ENCODE results near the gene LUC7L2.

Gene LUC7L2, protein sequence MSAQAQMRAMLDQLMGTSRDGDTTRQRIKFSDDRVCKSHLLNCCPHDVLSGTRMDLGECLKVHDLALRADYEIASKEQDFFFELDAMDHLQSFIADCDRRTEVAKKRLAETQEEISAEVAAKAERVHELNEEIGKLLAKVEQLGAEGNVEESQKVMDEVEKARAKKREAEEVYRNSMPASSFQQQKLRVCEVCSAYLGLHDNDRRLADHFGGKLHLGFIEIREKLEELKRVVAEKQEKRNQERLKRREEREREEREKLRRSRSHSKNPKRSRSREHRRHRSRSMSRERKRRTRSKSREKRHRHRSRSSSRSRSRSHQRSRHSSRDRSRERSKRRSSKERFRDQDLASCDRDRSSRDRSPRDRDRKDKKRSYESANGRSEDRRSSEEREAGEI

DNA sequence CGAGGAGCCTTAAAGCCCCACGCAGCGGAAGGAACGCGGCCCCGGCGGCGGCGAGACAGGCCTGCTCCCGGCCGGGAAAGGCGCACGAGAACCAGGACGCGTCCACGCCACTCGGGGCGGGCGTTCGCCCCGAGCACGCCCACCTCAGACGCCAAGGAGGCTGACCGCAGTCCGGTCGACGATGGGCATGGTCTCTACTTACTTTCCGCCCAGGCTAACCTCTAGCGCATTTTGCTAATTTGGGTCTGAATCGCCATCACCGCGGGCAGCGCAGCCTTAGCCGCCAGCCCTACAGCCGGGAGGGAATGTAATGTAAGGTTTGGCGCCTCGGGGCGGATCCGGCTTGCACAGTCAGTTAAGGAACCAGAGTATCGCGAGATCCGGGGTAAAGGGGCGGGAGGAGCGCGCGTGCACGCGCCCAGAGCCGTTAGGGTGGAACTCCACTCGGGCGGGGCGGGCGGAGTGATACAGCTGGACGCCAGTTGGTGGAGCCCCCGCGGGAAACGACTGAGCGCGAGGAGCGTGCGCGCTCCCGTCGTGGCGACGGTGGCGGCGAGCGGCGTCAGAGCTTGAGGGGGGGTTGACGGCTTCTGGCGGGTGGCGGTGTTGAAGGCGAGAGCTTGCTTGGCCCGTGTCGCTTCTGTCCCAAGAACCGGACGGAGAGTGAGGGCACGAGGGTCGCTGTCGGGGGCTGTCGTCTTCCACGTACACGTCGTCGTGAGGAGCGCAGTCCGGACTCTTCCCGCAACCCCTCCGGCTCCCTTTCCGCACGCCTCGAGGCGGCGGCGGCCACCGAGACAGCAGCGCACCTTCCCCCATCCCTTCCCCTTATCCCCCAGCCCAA is at the start of gene LUC7L2:
LUC7L2 (plus strand) TSS at position 529 of the 844 bp plus-strand sequence. CDS start 368 bp downstream, outside the sequence.
- peak; percentile 96 for TF ChIP-seq TAF1 (IDR thresholded peaks at IDR 0.05; ENCODE audit: low read depth)
- peak; percentile 20 for TF ChIP-seq EP300 (IDR thresholded peaks at IDR 0.05; ENCODE audit: borderline replicate concordance)
- TF ChIP-seq RAD21 (IDR thresholded peaks at IDR 0.05; ENCODE audit: low read depth) = no peak; the same call in 1 of the 2 replicates
- peak; percentile 44 for TF ChIP-seq TEAD4 (IDR thresholded peaks at IDR 0.05)
- TF ChIP-seq YY1 (IDR thresholded peaks at IDR 0.05; ENCODE audit: low read depth) = peak; percentile 50; the same call in 1 of the 2 replicates
- TF ChIP-seq CREB1 (IDR thresholded peaks at IDR 0.05; ENCODE audit: low read depth) = peak; percentile 68
- TF ChIP-seq EGR1 (IDR thresholded peaks at IDR 0.05) = no peak
- TF ChIP-seq, protein P1, sequence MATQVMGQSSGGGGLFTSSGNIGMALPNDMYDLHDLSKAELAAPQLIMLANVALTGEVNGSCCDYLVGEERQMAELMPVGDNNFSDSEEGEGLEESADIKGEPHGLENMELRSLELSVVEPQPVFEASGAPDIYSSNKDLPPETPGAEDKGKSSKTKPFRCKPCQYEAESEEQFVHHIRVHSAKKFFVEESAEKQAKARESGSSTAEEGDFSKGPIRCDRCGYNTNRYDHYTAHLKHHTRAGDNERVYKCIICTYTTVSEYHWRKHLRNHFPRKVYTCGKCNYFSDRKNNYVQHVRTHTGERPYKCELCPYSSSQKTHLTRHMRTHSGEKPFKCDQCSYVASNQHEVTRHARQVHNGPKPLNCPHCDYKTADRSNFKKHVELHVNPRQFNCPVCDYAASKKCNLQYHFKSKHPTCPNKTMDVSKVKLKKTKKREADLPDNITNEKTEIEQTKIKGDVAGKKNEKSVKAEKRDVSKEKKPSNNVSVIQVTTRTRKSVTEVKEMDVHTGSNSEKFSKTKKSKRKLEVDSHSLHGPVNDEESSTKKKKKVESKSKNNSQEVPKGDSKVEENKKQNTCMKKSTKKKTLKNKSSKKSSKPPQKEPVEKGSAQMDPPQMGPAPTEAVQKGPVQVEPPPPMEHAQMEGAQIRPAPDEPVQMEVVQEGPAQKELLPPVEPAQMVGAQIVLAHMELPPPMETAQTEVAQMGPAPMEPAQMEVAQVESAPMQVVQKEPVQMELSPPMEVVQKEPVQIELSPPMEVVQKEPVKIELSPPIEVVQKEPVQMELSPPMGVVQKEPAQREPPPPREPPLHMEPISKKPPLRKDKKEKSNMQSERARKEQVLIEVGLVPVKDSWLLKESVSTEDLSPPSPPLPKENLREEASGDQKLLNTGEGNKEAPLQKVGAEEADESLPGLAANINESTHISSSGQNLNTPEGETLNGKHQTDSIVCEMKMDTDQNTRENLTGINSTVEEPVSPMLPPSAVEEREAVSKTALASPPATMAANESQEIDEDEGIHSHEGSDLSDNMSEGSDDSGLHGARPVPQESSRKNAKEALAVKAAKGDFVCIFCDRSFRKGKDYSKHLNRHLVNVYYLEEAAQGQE (IDR thresholded peaks at IDR 0.05; ENCODE audit: low read depth) = no peak
- no peak for TF ChIP-seq ZBTB7A (IDR thresholded peaks at IDR 0.05; ENCODE audit: low read depth)
- TF ChIP-seq TCF12 (IDR thresholded peaks at IDR 0.05; ENCODE audit: low read depth) = 0 out of 2 replicates have a peak, but pooled peaks have one; percentile 64
- TF ChIP-seq CEBPB (IDR thresholded peaks at IDR 0.05) = no peak
- TF ChIP-seq, protein P2, sequence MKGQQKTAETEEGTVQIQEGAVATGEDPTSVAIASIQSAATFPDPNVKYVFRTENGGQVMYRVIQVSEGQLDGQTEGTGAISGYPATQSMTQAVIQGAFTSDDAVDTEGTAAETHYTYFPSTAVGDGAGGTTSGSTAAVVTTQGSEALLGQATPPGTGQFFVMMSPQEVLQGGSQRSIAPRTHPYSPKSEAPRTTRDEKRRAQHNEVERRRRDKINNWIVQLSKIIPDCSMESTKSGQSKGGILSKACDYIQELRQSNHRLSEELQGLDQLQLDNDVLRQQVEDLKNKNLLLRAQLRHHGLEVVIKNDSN (IDR thresholded peaks at IDR 0.05) = no peak
- peak; percentile 30; the same call in 1 of the 2 replicates for TF ChIP-seq NFIC (IDR thresholded peaks at IDR 0.05)
- TF ChIP-seq, protein P3, sequence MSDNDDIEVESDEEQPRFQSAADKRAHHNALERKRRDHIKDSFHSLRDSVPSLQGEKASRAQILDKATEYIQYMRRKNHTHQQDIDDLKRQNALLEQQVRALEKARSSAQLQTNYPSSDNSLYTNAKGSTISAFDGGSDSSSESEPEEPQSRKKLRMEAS (IDR thresholded peaks at IDR 0.05) = no peak; the same call in 1 of the 2 replicates
- TF ChIP-seq FOXM1 (IDR thresholded peaks at IDR 0.05; ENCODE audit: borderline replicate concordance, low read depth) = peak; percentile 66; the same call in 1 of the 2 replicates

DNA sequence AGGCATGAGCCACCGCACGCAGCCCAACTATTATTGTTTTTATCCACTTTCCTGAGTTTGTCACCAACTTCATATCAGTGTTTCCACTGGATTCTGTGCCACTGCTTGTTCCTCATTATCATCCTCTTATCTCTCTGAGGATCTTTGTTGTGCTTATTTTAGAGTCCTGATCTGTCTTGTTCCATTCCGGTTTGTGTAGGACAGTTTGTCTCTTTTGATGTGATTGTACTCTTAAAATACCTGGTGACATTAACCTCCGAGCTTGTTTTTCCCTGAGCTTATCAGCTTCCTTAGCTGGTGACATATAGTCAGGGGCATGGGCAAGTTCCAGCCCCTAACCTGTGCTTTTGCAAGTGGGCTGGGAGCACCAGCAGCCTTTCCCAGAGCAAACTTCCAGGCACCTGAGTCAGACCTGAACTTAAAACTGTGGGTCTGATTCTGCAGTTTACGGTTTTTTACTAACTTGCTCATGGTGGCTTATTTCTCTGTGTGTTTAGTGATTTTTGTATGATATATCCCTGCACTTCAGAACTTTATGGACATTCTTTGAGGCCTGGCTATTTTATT is 41.7 kb upstream of the LUC7L2 start:
- no peak for TF ChIP-seq EP300 (IDR thresholded peaks at IDR 0.05; ENCODE audit: borderline replicate concordance)
- no peak for TF ChIP-seq CEBPB (IDR thresholded peaks at IDR 0.05)
- no peak for TF ChIP-seq EGR1 (IDR thresholded peaks at IDR 0.05)
- TF ChIP-seq, protein P2 (IDR thresholded peaks at IDR 0.05) = no peak
- TF ChIP-seq, protein P1 (IDR thresholded peaks at IDR 0.05; ENCODE audit: low read depth) = no peak
- no peak for TF ChIP-seq TEAD4 (IDR thresholded peaks at IDR 0.05)

DNA sequence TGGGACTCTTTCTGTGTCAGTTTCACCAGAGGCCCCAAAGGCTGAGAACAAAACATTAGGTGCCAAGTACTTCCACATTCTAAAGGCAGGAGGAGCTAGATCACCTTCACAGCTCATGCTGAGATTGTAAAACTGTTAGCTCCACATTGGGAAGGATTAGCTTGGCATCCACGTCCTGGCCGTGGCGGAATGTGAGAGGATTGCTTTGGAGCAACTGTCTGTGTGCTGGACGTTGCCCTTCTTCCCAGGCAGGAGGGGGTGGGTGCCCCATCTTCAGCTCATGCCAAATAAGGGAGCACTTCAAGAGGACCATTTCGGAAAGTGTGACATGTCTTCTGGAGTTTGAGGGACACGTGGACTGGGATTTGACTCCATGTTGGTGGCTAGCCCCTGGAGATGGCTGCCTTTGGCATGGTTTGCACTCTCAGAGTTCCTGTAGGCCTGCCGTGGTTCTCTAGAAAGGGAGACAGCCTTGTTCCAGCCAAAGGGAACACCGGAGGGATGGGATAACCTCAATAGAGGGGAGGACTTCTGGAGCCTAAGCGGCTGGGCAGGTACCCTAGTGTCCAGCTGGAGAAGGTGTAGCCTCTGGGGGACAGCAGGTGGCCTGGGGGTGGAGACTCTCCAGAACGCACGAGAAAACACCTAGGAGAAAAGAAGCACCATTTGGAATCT is 38.5 kb upstream of the LUC7L2 start:
- TF ChIP-seq YY1 (IDR thresholded peaks at IDR 0.05; ENCODE audit: low read depth) (no peak), TEAD4 (IDR thresholded peaks at IDR 0.05) (no peak), NFIC (IDR thresholded peaks at IDR 0.05) (no peak), RAD21 (IDR thresholded peaks at IDR 0.05; ENCODE audit: low read depth) (peak; percentile 49), CREB1 (IDR thresholded peaks at IDR 0.05; ENCODE audit: low read depth) (no peak), TAF1 (IDR thresholded peaks at IDR 0.05; ENCODE audit: low read depth) (no peak)

DNA sequence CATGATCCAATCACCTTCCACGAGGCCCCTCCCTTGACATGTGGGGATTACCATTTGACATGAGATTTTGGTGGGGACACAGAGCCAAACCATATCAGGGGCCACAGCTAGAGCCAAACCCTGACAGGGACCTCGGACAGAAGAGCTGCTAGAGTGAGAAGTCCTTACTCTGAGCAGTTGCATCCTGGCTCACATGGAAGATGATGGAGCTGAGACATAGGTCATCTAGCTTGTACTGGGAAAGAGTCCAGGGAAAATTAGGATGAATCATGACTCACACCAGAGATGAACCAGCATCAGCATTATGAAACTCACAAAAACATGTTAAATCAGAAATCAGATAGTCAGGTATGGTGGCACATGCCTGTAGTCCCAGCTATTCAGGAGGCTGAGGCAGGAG is 31.3 kb upstream of the LUC7L2 start:
- TF ChIP-seq YY1 (IDR thresholded peaks at IDR 0.05; ENCODE audit: low read depth) = no peak
- TF ChIP-seq ZBTB7A (IDR thresholded peaks at IDR 0.05; ENCODE audit: low read depth) = no peak
- TF ChIP-seq EGR1 (IDR thresholded peaks at IDR 0.05) = no peak
- TF ChIP-seq TAF1 (IDR thresholded peaks at IDR 0.05; ENCODE audit: low read depth) = no peak
- TF ChIP-seq, protein P1 (IDR thresholded peaks at IDR 0.05; ENCODE audit: low read depth) = no peak
- no peak for TF ChIP-seq NFIC (IDR thresholded peaks at IDR 0.05)
- TF ChIP-seq, protein P3 (IDR thresholded peaks at IDR 0.05) = no peak
- TF ChIP-seq RAD21 (IDR thresholded peaks at IDR 0.05; ENCODE audit: low read depth) = no peak

All from Ishikawa (cell line).